GM12875 (cell line): ENCODE data around the gene WDR75.

Experiments used
- H3K4me3 ChIP-seq: one replicate; pipeline ENCODE4 v1.5.1; 2011; ENCODE audit warnings: low read depth, low read length, control low read depth
- CTCF ChIP-seq: IDR thresholded peaks from 2 replicates; pipeline ENCODE4 v1.5.1; 2011; ENCODE audit warnings: low read depth, mild to moderate bottlenecking, control low read depth, inconsistent platforms, low read length, moderate library complexity, borderline replicate concordance; ENCODE audit not compliant: insufficient read depth

Gene WDR75

GRCh38 chr2:189440947-189441708, at the start of gene WDR75:
Gene WDR75, plus strand, starts transcription at chr2:189441474. Its CDS starts 19 bp downstream, at chr2:189441493.
- TF ChIP-seq CTCF, result no peak
- H3K4me3 ChIP-seq, result peak within 1 kb of the TSS; percentile 80

GRCh38 chr2:189393440-189394111, 47.7 kb upstream of the WDR75 start:
- no peak for TF ChIP-seq CTCF
- no peak overlapping the region for H3K4me3 ChIP-seq

GRCh38 chr2:189394525-189394924, 46.7 kb upstream of the WDR75 start:
- no peak for TF ChIP-seq CTCF
- no peak overlapping the region for H3K4me3 ChIP-seq

GRCh38 chr2:189402932-189403331, 38.3 kb upstream of the WDR75 start:
- H3K4me3 ChIP-seq, result no peak overlapping the region
- TF ChIP-seq CTCF, result no peak

- no peak for TF ChIP-seq CTCF
- no peak overlapping the region for H3K4me3 ChIP-seq
Measured at GRCh38 chr2:189406586-189407233, 34.6 kb upstream of the WDR75 start.

- H3K4me3 ChIP-seq, result no peak overlapping the region
- no peak for TF ChIP-seq CTCF
Measured at GRCh38 chr2:189407281-189408209, 33.7 kb upstream of the WDR75 start.
